ENCODE results near the gene SBK1.
A peak's percentile ranks its signal among the peaks of the same experiment; 100 is the strongest.
"Not testable (repeated sequence)": the region's sequence is repeated elsewhere in the genome, so short reads cannot be mapped to it uniquely, and the experiment has no call there.

SBK1 gene

GRCh38 chr16:28291651-28292626, at the start of gene SBK1:
SBK1 (plus strand) TSS chr16:28292525; CDS start chr16:28317392, 24,867 bp downstream.
- peak in 52 of 58 donors; percentile 20 to 83 (median 67) for DNase-seq

DNA sequence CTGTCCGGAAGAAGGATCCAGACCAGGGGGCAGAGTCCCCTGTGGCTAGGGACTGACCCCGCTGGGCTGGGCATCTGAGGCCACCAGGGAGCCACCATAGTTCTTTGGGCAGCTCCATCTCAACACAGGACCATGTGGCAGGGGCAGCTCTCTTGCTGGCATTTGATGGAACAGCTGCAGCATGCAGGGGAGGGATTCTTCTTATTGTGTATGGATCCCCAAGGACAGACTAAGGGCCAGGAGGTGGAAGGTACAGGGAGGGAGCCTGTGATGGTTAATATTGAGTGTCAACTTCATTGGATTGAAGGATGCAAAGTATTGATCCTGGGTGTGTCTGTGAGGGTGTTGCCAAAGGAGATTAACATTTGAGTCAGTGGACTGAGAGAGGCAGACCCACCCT, 42.8 kb upstream of the SBK1 start:
- DNase-seq = not testable (repeated sequence)

- no peak for DNase-seq
Observed at GRCh38 chr16:28250999-28251398, 41.3 kb upstream of the SBK1 start.

DNA sequence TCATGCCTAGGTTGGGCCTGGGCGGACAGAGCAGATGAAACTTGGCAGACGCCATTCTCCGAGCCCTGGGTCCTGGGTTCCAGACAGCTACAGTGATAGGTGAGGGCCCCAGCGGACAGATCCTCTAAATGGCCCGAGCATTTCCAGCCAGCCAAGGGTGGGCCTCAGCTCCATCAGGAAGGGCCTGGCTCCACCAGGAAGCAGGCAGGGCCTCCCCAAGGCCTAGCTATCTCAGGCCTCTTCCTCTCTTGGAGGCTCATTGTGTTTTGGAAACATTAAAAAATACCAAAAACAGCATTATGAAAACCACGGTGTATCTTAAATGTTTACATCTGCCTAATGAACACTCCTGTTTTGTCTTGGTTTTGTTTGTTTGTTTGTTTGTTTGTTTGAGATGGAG, 38.2 kb upstream of the SBK1 start:
- DNase-seq = no peak

DNA sequence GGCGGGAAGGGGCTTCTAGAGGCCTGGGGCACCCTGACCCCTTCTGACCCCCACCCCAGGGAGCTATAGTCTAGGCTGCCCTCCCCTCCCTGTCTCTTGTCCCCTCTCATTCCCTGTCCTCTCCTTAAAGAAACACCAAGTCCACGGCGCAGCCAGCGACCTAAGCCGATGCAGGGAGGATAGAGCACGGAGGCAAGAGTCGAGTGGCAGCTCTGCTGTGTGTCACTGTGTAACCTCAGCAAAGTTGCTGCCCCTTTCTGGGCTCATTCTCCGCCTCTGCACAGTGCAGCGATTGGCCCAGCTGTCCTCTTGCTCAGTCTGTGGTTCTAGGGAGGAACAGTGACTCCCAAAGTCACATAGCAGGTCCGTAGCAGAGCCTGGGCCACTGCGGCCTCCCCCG, 36.5 kb upstream of the SBK1 start:
- DNase-seq = no peak

GRCh38 chr16:28257256-28257655, 35.1 kb upstream of the SBK1 start:
- no peak for DNase-seq

DNA sequence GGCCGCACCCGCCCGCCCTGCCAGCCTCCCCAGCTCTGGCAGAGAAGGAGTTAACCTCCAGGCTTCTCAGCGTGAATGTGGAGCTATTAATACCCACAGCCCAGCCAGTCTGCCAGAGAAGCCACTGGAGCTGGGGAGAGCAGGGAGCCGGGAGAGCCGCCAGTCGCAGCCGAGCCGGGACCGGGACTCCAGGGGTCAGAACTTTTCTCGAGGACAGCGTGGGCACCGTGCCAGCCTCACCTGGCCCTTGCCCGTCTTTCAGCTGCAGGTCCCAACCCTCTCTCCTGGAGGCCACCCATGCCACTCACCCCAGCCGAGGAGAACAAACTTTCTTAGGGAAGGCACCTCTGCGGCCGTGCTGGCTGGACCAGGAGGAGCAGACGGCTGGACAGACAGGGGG, 33.8 kb upstream of the SBK1 start:
- DNase-seq = peak in 39 of 58 donors; percentile 6 to 62 (median 27)

- no peak for DNase-seq
Observed at GRCh38 chr16:28259091-28259780, 33.1 kb upstream of the SBK1 start.

GRCh38 chr16:28259781-28260150, 32.6 kb upstream of the SBK1 start:
- DNase-seq = no peak

GRCh38 chr16:28260193-28260592, 32.1 kb upstream of the SBK1 start:
- DNase-seq = no peak

DNA sequence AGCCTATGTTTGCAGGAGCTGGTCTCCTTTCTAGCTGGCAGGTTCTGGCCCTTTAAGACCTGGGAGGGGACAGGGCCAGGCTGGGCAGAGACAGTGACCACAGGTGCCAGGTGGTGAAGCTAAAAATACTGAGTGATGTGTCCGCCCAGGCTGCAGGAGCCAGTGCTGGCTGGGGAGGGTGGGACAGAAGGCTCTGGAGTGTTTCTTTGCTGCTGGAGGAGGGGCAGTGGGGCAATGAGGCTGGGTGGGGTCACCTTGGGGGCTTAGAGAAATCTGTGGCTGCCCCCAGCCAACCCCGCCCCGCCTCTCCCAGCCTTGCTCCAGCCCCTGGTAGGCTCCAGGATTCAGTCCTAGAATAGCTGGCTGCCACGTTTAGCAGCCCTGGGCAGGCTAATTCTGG, 30.4 kb upstream of the SBK1 start:
- DNase-seq = no peak

DNA sequence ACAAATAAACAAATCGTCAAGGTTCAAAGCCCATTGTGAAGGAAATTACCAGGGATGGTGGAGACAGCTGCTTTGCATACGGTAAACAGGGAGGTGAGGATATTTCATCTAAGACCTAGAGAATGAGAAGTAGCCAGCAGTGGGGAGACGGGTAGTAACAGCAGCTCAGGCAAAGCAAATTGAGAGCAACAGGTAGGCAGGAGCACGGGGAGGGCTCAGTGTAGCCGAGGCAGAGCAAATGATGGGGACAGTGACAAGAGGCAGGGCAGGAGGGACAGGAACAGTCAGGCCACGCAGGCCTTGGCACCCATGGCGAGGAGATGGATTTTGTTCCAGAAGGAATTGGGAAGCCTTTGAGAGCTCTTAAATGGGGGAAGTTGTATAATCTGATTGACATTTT, 29.0 kb upstream of the SBK1 start:
- DNase-seq = no peak

GRCh38 chr16:28264656-28265055, 27.7 kb upstream of the SBK1 start:
- DNase-seq = peak in 24 of 58 donors; percentile 4 to 72 (median 35)

GRCh38 chr16:28265822-28266221, 26.5 kb upstream of the SBK1 start:
- DNase-seq = no peak

- DNase-seq = no peak
Observed at GRCh38 chr16:28267356-28267755, 25.0 kb upstream of the SBK1 start.

GRCh38 chr16:28273511-28273910, 18.8 kb upstream of the SBK1 start:
- peak in 1 of 58 donors; percentile 8 for DNase-seq

- DNase-seq = no peak
Observed at GRCh38 chr16:28274676-28275075, 17.6 kb upstream of the SBK1 start.

DNA sequence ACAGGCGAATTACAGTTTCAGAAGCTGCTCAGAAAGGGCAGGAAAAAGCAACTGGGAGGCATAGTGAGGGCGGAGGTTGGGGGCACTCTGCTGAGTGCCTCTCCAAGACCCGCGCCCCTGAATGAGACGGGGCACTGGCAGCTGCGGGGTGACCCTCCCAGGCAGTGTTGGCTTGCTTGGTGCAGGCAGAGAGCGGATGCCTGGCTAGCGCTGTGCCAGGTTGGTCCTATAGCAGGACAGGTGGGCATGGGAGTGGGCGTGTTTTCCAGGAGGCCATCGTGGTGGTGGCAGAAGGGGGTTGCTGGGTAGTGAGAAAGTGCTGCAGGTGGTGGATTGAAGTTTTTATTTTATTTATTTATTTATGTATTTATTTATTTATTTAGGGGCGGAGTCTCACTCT, 16.0 kb upstream of the SBK1 start:
- DNase-seq = no peak

GRCh38 chr16:28277537-28278388, 14.6 kb upstream of the SBK1 start:
- peak in 55 of 58 donors; percentile 11 to 91 (median 65) for DNase-seq

DNA sequence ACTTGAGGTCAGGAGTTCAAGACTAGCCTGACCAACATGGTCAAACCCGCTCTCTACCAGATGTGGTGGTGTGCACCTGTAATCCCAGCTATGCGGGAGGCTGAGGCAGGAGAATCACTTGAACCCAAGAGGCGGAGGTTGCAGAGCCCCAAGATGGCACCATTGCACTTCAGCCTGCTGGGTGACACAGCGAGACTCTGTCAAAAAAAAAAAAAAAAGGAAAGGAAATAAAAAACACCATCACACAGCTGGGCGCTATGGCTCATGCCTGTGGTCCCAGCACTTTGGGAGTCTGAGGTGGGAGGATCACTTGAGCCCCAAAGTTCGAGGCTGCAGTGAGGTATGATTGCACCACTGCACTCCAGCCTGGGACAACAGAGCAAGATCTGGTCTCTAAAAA, 13.3 kb upstream of the SBK1 start:
- no peak for DNase-seq

All from anterior cingulate cortex (tissue), 58 donors.